K562 (cell line): ENCODE measurements around the gene CCAR1. TPM values are rescaled to one million over a fixed set of nuclear protein-coding genes. Genes with fewer than 3 reads are reported as not detected.

Source experiments
- C11orf30 ChIP-seq: fragments of 450-650 bp; IDR thresholded peaks from 2 replicates; pipeline ENCODE4 v1.6.1; 2016; ENCODE audit warnings: low read depth, mild to moderate bottlenecking
- CCNT2 ChIP-seq: IDR thresholded peaks from 2 replicates; pipeline ENCODE4 v1.6.1; 2011; ENCODE audit warnings: borderline replicate concordance, low read depth, mild to moderate bottlenecking, moderate library complexity, mixed read lengths, low read length; ENCODE audit not compliant: insufficient read length; ENCODE audit errors: extremely low read depth
- EZH2 ChIP-seq: IDR thresholded peaks from 2 replicates; pipeline ENCODE4 v1.6.1; 2012; ENCODE audit warnings: low read depth, mild to moderate bottlenecking, inconsistent platforms, low read length, borderline replicate concordance
- HMG20B ChIP-seq: fragments of 250-450 bp; sonication (Bioruptor Pico); IDR thresholded peaks from 2 replicates; pipeline ENCODE4 v1.5.0; 2021; ENCODE audit warnings: mild to moderate bottlenecking
- HNRNPH1 ChIP-seq: fragments of 200-400 bp; formaldehyde crosslinking; optimal IDR thresholded peaks from 2 replicates; pipeline ENCODE3; 2017; ENCODE audit warnings: low read depth, mild to moderate bottlenecking, low read length, moderate library complexity
- MLX ChIP-seq, 2 experiments: fragments of 450-650 bp in 1 of 2; sonication (generic) in 1 of 2; formaldehyde crosslinking; conservative IDR thresholded peaks; 2 replicates each; pipeline versions ENCODE4 v1.4.0 to v1.8.1; 2020 to 2022; ENCODE audit warnings: mild to moderate bottlenecking in 1 of 2, missing genetic modification reagents in 1 of 2
- NR3C1 ChIP-seq: sonication (generic); formaldehyde crosslinking; IDR thresholded peaks from 2 replicates; pipeline ENCODE4 v1.8.1; 2022; ENCODE audit warnings: missing genetic modification reagents
- PHF8 ChIP-seq: fragments of 200-600 bp; sonication (generic); IDR thresholded peaks from 2 replicates; pipeline ENCODE4 v1.6.1; 2012; ENCODE audit warnings: mixed run types, mild to moderate bottlenecking, inconsistent platforms, low read length, moderate library complexity, borderline replicate concordance
- TGIF2 ChIP-seq: sonication (generic); formaldehyde crosslinking; IDR thresholded peaks from 2 replicates; pipeline ENCODE4 v1.8.1; 2022; ENCODE audit warnings: mild to moderate bottlenecking, missing genetic modification reagents, moderate library complexity
- THAP7 ChIP-seq: fragments of 250-450 bp; sonication (Bioruptor Pico); IDR thresholded peaks from 2 replicates; pipeline ENCODE4 v1.5.0; 2021
- WHSC1 ChIP-seq: IDR thresholded peaks from one replicate; pipeline ENCODE4 v1.6.1; 2012; ENCODE audit warnings: low read length, control low read depth, inconsistent platforms
- ZNF175 ChIP-seq: fragments of 200-800 bp; sonication (Bioruptor generic); IDR thresholded peaks from 2 replicates; pipeline ENCODE4 v1.6.1; 2016; ENCODE audit warnings: low read depth, mild to moderate bottlenecking, missing genetic modification characterization, missing compliant biosample characterization
- ZNF589 ChIP-seq: fragments of 200-800 bp; sonication (Bioruptor generic); IDR thresholded peaks from 2 replicates; pipeline ENCODE4 v1.6.1; 2016; ENCODE audit warnings: low read depth, missing genetic modification characterization, missing compliant biosample characterization
- polyA plus RNA-seq, 8 experiments: library from polyadenylated mRNA; depleted of rRNA in 4 of 8; stranded (reverse) in 5 of 8; unstranded in 3 of 8; fragments of >200 nt; fragmentation: Nextera tagmentation in 2 of 8; fragmentation: Illumina TruSeq in 1 of 8; extraction: Ambion mirVana in 2 of 8; extraction: Trizol in 1 of 8; gene quantifications; 2 replicates each; pipeline versions ENCODE4 v1.2.1 to v1.2.3, GENCODE V29; 2011 to 2014; ENCODE audit warnings: inconsistent platforms in 1 of 8, missing spikeins in 1 of 8
- total RNA-seq, 7 experiments: library from RNA; depleted of rRNA in 6 of 7; stranded (reverse); fragments of >200 nt in 6 of 7; fragmentation: Illumina TruSeq in 2 of 7; extraction: Trizol in 2 of 7; gene quantifications; 2 replicates each; pipeline versions ENCODE4 v1.2.1 to v1.2.3, GENCODE V29; 2011 to 2021; ENCODE audit warnings: low replicate concordance in 1 of 7
- TF ChIP-seq, protein P1 (sequence below): fragments of 200-800 bp; sonication (Bioruptor generic); IDR thresholded peaks from 2 replicates; pipeline ENCODE4 v1.6.1; 2016; ENCODE audit warnings: missing genetic modification characterization, missing compliant biosample characterization

The CCAR1 gene
- total and polyA plus RNA-seq, 9 of the 15 experiments (the other 6 are each of a cell fraction or from before 2014, with no cell fraction given), result 44.8 to 173 (median 111) TPM

DNA sequence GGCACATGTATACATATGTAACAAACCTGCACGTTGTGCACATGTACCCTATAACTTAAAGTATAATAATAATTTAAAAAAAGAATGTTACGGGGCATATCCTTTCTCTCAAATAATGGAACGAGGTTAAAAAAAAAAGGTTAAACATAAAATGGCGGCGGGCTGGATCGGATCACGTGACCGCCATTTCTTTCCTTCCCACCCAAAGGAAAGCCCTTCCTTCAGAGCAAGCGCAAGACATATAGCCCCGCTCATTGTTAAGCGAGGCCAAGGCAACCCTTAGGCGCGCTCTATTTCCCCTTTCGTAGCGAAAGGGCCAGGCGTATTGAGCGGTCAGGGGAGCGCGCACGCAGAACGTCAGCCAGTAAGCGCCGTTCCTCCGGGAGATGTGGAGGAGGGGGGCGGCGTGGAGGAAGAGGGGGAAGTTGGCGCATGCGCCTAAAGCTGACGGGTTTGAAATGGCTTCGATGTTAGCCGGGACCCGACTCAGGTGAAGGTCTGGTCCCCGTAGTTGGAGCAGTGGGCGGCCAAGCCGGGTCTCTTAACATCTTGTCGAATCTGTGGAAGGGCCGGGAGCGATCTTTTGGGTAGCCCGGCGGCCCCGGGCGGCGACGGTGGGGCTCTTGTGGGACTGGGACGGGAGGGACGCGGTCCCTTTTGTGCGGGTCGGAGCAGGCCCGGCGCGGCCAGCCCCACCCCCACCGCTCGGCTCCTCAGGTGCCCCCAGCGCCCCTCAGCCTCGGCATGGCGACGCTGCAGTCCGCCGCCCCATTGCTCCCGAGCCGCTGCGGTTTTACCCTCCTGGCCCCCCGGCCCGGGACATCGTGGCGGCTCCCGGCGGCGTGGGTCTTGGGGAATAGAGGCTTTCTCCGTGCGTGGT, at the start of gene CCAR1 (continued):
- TF ChIP-seq, protein P1, sequence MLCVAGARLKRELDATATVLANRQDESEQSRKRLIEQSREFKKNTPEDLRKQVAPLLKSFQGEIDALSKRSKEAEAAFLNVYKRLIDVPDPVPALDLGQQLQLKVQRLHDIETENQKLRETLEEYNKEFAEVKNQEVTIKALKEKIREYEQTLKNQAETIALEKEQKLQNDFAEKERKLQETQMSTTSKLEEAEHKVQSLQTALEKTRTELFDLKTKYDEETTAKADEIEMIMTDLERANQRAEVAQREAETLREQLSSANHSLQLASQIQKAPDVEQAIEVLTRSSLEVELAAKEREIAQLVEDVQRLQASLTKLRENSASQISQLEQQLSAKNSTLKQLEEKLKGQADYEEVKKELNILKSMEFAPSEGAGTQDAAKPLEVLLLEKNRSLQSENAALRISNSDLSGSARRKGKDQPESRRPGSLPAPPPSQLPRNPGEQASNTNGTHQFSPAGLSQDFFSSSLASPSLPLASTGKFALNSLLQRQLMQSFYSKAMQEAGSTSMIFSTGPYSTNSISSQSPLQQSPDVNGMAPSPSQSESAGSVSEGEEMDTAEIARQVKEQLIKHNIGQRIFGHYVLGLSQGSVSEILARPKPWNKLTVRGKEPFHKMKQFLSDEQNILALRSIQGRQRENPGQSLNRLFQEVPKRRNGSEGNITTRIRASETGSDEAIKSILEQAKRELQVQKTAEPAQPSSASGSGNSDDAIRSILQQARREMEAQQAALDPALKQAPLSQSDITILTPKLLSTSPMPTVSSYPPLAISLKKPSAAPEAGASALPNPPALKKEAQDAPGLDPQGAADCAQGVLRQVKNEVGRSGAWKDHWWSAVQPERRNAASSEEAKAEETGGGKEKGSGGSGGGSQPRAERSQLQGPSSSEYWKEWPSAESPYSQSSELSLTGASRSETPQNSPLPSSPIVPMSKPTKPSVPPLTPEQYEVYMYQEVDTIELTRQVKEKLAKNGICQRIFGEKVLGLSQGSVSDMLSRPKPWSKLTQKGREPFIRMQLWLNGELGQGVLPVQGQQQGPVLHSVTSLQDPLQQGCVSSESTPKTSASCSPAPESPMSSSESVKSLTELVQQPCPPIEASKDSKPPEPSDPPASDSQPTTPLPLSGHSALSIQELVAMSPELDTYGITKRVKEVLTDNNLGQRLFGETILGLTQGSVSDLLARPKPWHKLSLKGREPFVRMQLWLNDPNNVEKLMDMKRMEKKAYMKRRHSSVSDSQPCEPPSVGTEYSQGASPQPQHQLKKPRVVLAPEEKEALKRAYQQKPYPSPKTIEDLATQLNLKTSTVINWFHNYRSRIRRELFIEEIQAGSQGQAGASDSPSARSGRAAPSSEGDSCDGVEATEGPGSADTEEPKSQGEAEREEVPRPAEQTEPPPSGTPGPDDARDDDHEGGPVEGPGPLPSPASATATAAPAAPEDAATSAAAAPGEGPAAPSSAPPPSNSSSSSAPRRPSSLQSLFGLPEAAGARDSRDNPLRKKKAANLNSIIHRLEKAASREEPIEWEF (CRISPR knock-in tag), result peak; percentile 86; the same call in 1 of the 2 replicates
- TF ChIP-seq NR3C1 (CRISPR knock-in tag), result no peak
- TF ChIP-seq THAP7 (CRISPR knock-in tag), result no peak
- TF ChIP-seq HMG20B (CRISPR knock-in tag), result no peak
- TF ChIP-seq CCNT2, result peak; percentile 40
- TF ChIP-seq WHSC1, result no peak
- TF ChIP-seq HNRNPH1, result no peak
- peak; percentile 89 for TF ChIP-seq PHF8
- no peak for TF ChIP-seq TGIF2 (CRISPR knock-in tag)
- no peak for TF ChIP-seq MLX (CRISPR knock-in tag; conservative IDR thresholded peaks at IDR 0.05)
- peak; percentile 91; the same call in 1 of the 2 replicates for TF ChIP-seq ZNF175 (CRISPR knock-in tag)
- TF ChIP-seq EZH2, result no peak
- peak; percentile 79 for TF ChIP-seq C11orf30
- TF ChIP-seq ZNF589 (CRISPR knock-in tag), result peak; percentile 92
